Heart right ventricle (tissue), 16 donors: Measurements from ENCODE around the gene TMEM203. TPM values are rescaled to one million over a fixed set of nuclear protein-coding genes. Genes with fewer than 3 reads are reported as not detected.

Experiments
- ATAC-seq, 8 donors: fragments of 200-7000 bp; cut with Tn5 transposase; one replicate each; pipeline ENCODE4 v1.9.1; 2020; ENCODE audit warnings: mild to moderate bottlenecking in 8 of 8, moderate library complexity in 8 of 8, moderate number of reproducible peaks in 1 of 8
- DNase-seq, 2 donors: peaks; one replicate each; pipeline ENCODE4 v3.0.0-alpha.2; 2020
- H3K27ac ChIP-seq, 10 donors: fragments of 200-600 bp; sonication (generic) in 2 of 10; one replicate each; pipeline versions ENCODE4 v1.5.0 to v1.8.0; 2020 to 2022; ENCODE audit warnings: mild to moderate bottlenecking in 3 of 10
- H3K27me3 ChIP-seq, 7 donors: fragments of 200-600 bp; one replicate each; pipeline ENCODE4 v1.8.0; 2021 to 2022; ENCODE audit warnings: mild to moderate bottlenecking in 2 of 7
- H3K36me3 ChIP-seq, 9 donors: fragments of 200-600 bp; sonication (generic) in 1 of 9; one replicate each; pipeline versions ENCODE4 v1.5.0 to v1.8.0; 2020 to 2022; ENCODE audit warnings: mild to moderate bottlenecking in 2 of 9
- H3K4me1 ChIP-seq, 9 donors: fragments of 200-600 bp; sonication (generic) in 1 of 9; one replicate each; pipeline versions ENCODE4 v1.5.0 to v1.8.0; 2020 to 2022; ENCODE audit warnings: mild to moderate bottlenecking in 4 of 9
- H3K4me3 ChIP-seq, 10 donors: fragments of 200-600 bp; sonication (generic) in 2 of 10; one replicate each; pipeline versions ENCODE4 v1.5.0 to v1.8.0; 2020 to 2022; ENCODE audit warnings: mild to moderate bottlenecking in 7 of 10, moderate library complexity in 2 of 10
- H3K9me3 ChIP-seq, 11 donors: fragments of 200-600 bp in 10 of 11; sonication (generic) in 2 of 11; one replicate each; pipeline versions ENCODE4 v1.5.0 to v1.8.0; 2013 to 2022; ENCODE audit warnings: mild to moderate bottlenecking in 2 of 11, control low read depth in 1 of 11, moderate library complexity in 1 of 11
- CTCF ChIP-seq, 9 donors: fragments of 200-600 bp; sonication (generic) in 2 of 9; IDR thresholded peaks; one replicate each; pipeline versions ENCODE4 v1.5.0 to v1.8.0; 2021 to 2022; ENCODE audit warnings: antibody characterized with exemption in 9 of 9, mild to moderate bottlenecking in 5 of 9, moderate library complexity in 1 of 9
- WGBS, 2 donors: extraction: QIAGEN DNeasy Blood & Tissue Kit; methylation state at CpG; one replicate each; pipeline ENCODE4 v1.1.7; 2013; ENCODE audit warnings: inconsistent platforms in 1 of 2; 5-methylcytosine and 5-hydroxymethylcytosine counted together
- intact Hi-C, 10 donors: fragments of 100-400 bp; cut with DNase I; formaldehyde crosslinking; loops; one replicate each; pipeline versions ENCODE4 v1.11.1 to v1.14.2; 2022
- polyA plus RNA-seq, 2 donors: library from polyadenylated mRNA; stranded (reverse); fragments of 200-250 nt; gene quantifications; one replicate each; pipeline ENCODE4 v1.2.3, GENCODE V29; 2013
- total RNA-seq, 10 donors: library from RNA; stranded (reverse); fragmentation: NEBNext Ultra II Directional in 3 of 10; extraction: Animal tissue kit (Norgen Biotek cat#: 25700) in 3 of 10; gene quantifications; one replicate each; pipeline versions ENCODE4 v1.2.1 to v1.2.4, GENCODE V29; 2021 to 2023
- donor health status: Arrhythmogenic right ventricular cardiomyopathy.
- donor health status: ischemic (EF 13 %, LVEDD 7.1; RV severe dilation, severe dysfunction).
- donor health status: healthy with polysubstance abuse.
- donor health status: DM: no; HTN: yes; CAD: no.
- donor health status: DM: no; HTN: no; CAD: no.
- donor health status: ischemic (EF 25% LVEDD 6.9; RV normal size, moderate dysfunction).
- donor health status: ischemic (EF 25% LVEDD 5.7; RV mildly dilated, moderate dysfunction).
- donor health status: healthy.
- donor health status: DM: yes; HTN: yes; CAD: no.
- donor health status: Ischemic cardiomyopathy.
- donor health status: ischemic (EF 35%, LVEDD 5.7; RV mildly dilated, moderate dysfunction).
- donor health status: nonischemic (EF 11% LVEDD 7.7; RV severe dilation, severe dysfunction).
- donor health status: DM: yes; HTN: yes; CAD: no.
- donor health status: PGD.
- donor health status: ischemic (EF 29% LVEDD 5.4; RV normal size, mild dysfunction).
- donor health status: nonischemic (EF 23%, LVEDD 6.1; RV moderate dilation, normal function).

The TMEM203 gene
- total and polyA plus RNA-seq, 12 donors: 36.4 to 51.2 (median 41.7) TPM

GRCh38 chr9:137176302-137177182 is 28.9 kb downstream of the TMEM203 start:
- DNase-seq (no peak), ATAC-seq (peak in 2 of 8 donors; percentile 25 to 45)
- TF ChIP-seq CTCF (IDR thresholded peaks at IDR 0.05): peak in 8 of 9 donors; percentile 23 to 57 (median 44)
- peaks cover 4 to 47% (median 23%) of the 10 kb centered on the region in 9 donors for H3K36me3 ChIP-seq
- no peaks in the 10 kb centered on the region for H3K9me3 ChIP-seq
- H3K27ac ChIP-seq: no peak overlapping the region
- H3K27me3 ChIP-seq: peaks cover 0 to 36% (median 3%) of the 10 kb centered on the region in 7 donors
- 57 to 59% methylated on average over 17 of the region's 17 CpGs for WGBS, 2 donors
- peaks cover 0 to 11% (median 0%) of the 10 kb centered on the region in 9 donors for H3K4me1 ChIP-seq
- H3K4me3 ChIP-seq: no peak overlapping the region
- intact Hi-C loops: loop anchor here in 1 of 10 donors (5.0 kb wide), 1 partner anchor 34 kb away; no protein-coding TSS in a partner anchor

GRCh38 chr9:137175345-137175961 is 30.0 kb downstream of the TMEM203 start:
- 40 to 42% methylated on average over 33 of the region's 33 CpGs for WGBS, 2 donors
- ATAC-seq: peak in 3 of 8 donors; percentile 7 to 35 (median 14)
- TF ChIP-seq CTCF (IDR thresholded peaks at IDR 0.05): peak in 5 of 9 donors; percentile 4 to 23 (median 8)

DNA sequence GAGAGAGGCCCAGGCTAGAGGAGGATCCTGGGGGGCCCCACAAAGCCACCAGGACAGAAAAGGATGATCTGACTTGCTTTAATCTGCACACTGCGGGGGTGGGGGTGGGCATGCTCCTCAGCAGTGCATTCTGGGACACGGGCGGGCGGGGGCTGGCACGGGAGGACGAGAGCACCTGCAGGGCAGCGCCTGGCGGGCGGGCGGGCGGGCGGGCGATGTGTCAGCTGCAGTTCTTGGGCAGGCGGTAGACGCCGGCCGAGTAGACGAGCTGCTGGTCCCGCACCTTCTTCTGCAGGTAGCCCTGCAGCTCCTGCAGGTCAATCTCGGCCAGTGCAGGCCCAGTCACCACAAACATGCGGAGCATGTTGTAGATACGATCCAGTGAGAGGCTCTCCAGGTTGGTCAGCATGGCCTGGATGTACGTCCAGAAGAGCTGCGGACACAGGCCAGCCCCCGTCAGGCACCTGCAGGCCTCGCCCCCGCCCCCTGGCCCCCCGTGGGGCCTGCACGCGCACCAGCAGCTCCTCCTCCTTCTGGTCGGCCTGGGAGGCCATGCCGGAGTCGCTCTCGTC is 30.6 kb downstream of the TMEM203 start:
- intact Hi-C loops: loop anchor here in 2 of 10 donors (5.0 kb wide), 2 partner anchors 33 to 38 kb away; partner anchors contain the start of gene GRIN1 (in 1 of the 2)
- DNase-seq (no peak), ATAC-seq (peak in 1 of 8 donors; percentile 8)
- Histone ChIP-seq H3K27me3 (peaks cover 0 to 52% (median 18%) of the 10 kb centered on the region in 7 donors), H3K36me3 (peaks cover 0 to 30% (median 7%) of the 10 kb centered on the region in 9 donors), H3K4me3 (no peak overlapping the region), H3K4me1 (peaks cover 0 to 13% (median 2%) of the 10 kb centered on the region in 9 donors), H3K9me3 (no peaks in the 10 kb centered on the region), H3K27ac (no peak overlapping the region)
- no peak for TF ChIP-seq CTCF (IDR thresholded peaks at IDR 0.05)
- 45 to 48% methylated on average over 26 to 34 of the region's 34 CpGs for WGBS, 2 donors

More at GRCh38 chr9:137175345-137175961, 30.0 kb downstream of the TMEM203 start:
- Histone ChIP-seq H3K9me3 (no peaks in the 10 kb centered on the region), H3K4me3 (no peak overlapping the region), H3K27ac (no peak overlapping the region), H3K4me1 (peaks cover 0 to 11% (median 0%) of the 10 kb centered on the region in 9 donors), H3K36me3 (peaks cover 2 to 36% (median 13%) of the 10 kb centered on the region in 9 donors), H3K27me3 (peaks cover 0 to 46% (median 12%) of the 10 kb centered on the region in 7 donors)
- intact Hi-C loops: loop anchor here in 1 of 10 donors (5.0 kb wide), 1 partner anchor 33 kb away; no protein-coding TSS in a partner anchor
- DNase-seq: no peak
